OCI-LY7 (cell line): ENCODE data around the gene LRRC23.

Experiments
- EZH2phosphoT487 ChIP-seq: fragments of 200-600 bp; sonication (generic); IDR thresholded peaks from 2 replicates; pipeline ENCODE4 v1.6.1; 2018; ENCODE audit warnings: low read depth, borderline replicate concordance, mild to moderate bottlenecking, mixed run types, antibody characterized with exemption, low read length, moderate library complexity, mixed read lengths
- TF ChIP-seq, protein P1 (sequence below): fragments of 200-600 bp; sonication (generic); conservative IDR thresholded peaks from 2 replicates; pipeline ENCODE4 v1.5.1; 2014; ENCODE audit warnings: mild to moderate bottlenecking, antibody characterized with exemption, low read length, moderate library complexity, mixed read lengths

DNA sequence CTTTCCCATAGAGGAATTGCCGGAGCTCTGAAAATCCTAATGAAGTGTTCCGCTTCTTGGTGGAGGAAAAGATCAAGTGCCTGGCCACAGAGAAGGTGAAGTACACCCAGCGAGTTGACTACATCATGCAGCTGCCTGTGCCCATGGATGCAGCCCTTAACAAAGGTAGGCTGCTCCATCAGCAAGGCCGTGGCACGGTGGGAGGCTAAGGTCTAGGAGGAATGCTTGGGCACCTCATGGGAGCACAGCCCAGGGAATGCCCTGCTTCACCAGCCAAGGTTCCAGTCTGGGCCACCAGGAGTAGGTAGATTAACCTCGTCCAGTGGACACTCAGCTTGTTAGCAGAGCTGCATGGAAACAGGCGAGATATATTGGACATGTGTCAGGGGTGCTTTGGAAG lies 43.7 kb upstream of the LRRC23 start:
- TF ChIP-seq, protein P1, sequence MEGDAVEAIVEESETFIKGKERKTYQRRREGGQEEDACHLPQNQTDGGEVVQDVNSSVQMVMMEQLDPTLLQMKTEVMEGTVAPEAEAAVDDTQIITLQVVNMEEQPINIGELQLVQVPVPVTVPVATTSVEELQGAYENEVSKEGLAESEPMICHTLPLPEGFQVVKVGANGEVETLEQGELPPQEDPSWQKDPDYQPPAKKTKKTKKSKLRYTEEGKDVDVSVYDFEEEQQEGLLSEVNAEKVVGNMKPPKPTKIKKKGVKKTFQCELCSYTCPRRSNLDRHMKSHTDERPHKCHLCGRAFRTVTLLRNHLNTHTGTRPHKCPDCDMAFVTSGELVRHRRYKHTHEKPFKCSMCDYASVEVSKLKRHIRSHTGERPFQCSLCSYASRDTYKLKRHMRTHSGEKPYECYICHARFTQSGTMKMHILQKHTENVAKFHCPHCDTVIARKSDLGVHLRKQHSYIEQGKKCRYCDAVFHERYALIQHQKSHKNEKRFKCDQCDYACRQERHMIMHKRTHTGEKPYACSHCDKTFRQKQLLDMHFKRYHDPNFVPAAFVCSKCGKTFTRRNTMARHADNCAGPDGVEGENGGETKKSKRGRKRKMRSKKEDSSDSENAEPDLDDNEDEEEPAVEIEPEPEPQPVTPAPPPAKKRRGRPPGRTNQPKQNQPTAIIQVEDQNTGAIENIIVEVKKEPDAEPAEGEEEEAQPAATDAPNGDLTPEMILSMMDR, result no peak
- no peak for TF ChIP-seq EZH2phosphoT487
